ENCODE data around the gene ROBO3.

The ROBO3 gene

GRCh38 chr11:124867700-124868099 lies 2.5 kb downstream of the ROBO3 start:
- no peaks in the 10 kb centered on the region for H3K36me3 Mint-ChIP-seq (ENCODE audit: low read depth)
- no peak overlapping the region for H3K4me3 Mint-ChIP-seq
- no peak overlapping the region for H3K27ac Mint-ChIP-seq
- H3K4me1 Mint-ChIP-seq (ENCODE audit: low read depth) = peaks cover 28% of the 10 kb centered on the region
- peaks cover 85% of the 10 kb centered on the region for H3K27me3 Mint-ChIP-seq
- no peaks in the 10 kb centered on the region for H3K9me3 Mint-ChIP-seq

GRCh38 chr11:124868331-124869274 lies 3.4 kb downstream of the ROBO3 start:
- Mint-ChIP-seq H3K36me3 (ENCODE audit: low read depth) (no peaks in the 10 kb centered on the region), H3K4me3 (peak overlapping the region; percentile 7), H3K9me3 (no peaks in the 10 kb centered on the region), H3K27ac (no peak overlapping the region), H3K4me1 (ENCODE audit: low read depth) (peaks cover 25% of the 10 kb centered on the region), H3K27me3 (peaks cover 85% of the 10 kb centered on the region)

GRCh38 chr11:124869331-124869730 lies 4.1 kb downstream of the ROBO3 start:
- H3K9me3 Mint-ChIP-seq = no peaks in the 10 kb centered on the region
- peaks cover 23% of the 10 kb centered on the region for H3K4me1 Mint-ChIP-seq (ENCODE audit: low read depth)
- no peak overlapping the region for H3K4me3 Mint-ChIP-seq
- peaks cover 85% of the 10 kb centered on the region for H3K27me3 Mint-ChIP-seq
- no peaks in the 10 kb centered on the region for H3K36me3 Mint-ChIP-seq (ENCODE audit: low read depth)
- H3K27ac Mint-ChIP-seq = no peak overlapping the region

- no peaks in the 10 kb centered on the region for H3K36me3 Mint-ChIP-seq (ENCODE audit: low read depth)
- H3K27me3 Mint-ChIP-seq = peaks cover 79% of the 10 kb centered on the region
- H3K4me3 Mint-ChIP-seq = no peak overlapping the region
Measured at GRCh38 chr11:124869856-124870387, 4.7 kb downstream of the ROBO3 start.

GRCh38 chr11:124870430-124870829 lies 5.2 kb downstream of the ROBO3 start:
- Mint-ChIP-seq H3K4me1 (ENCODE audit: low read depth) (peaks cover 23% of the 10 kb centered on the region), H3K4me3 (no peak overlapping the region), H3K36me3 (ENCODE audit: low read depth) (no peaks in the 10 kb centered on the region)

More at GRCh38 chr11:124869856-124870387, 4.7 kb downstream of the ROBO3 start:
- no peaks in the 10 kb centered on the region for H3K9me3 Mint-ChIP-seq
- no peak overlapping the region for H3K27ac Mint-ChIP-seq
- peaks cover 23% of the 10 kb centered on the region for H3K4me1 Mint-ChIP-seq (ENCODE audit: low read depth)

GRCh38 chr11:124872280-124872679 lies 7.0 kb downstream of the ROBO3 start:
- Mint-ChIP-seq H3K27me3 (peaks cover 71% of the 10 kb centered on the region), H3K9me3 (no peaks in the 10 kb centered on the region), H3K36me3 (ENCODE audit: low read depth) (no peaks in the 10 kb centered on the region), H3K4me1 (ENCODE audit: low read depth) (peaks cover 17% of the 10 kb centered on the region), H3K27ac (no peak overlapping the region), H3K4me3 (no peak overlapping the region)

More at GRCh38 chr11:124870430-124870829, 5.2 kb downstream of the ROBO3 start:
- no peak overlapping the region for H3K27ac Mint-ChIP-seq
- H3K27me3 Mint-ChIP-seq = peaks cover 79% of the 10 kb centered on the region
- no peaks in the 10 kb centered on the region for H3K9me3 Mint-ChIP-seq

GRCh38 chr11:124872741-124873140 lies 7.5 kb downstream of the ROBO3 start:
- no peaks in the 10 kb centered on the region for H3K36me3 Mint-ChIP-seq (ENCODE audit: low read depth)
- H3K27me3 Mint-ChIP-seq = peaks cover 66% of the 10 kb centered on the region
- H3K4me3 Mint-ChIP-seq = no peak overlapping the region
- no peaks in the 10 kb centered on the region for H3K9me3 Mint-ChIP-seq
- peaks cover 21% of the 10 kb centered on the region for H3K4me1 Mint-ChIP-seq (ENCODE audit: low read depth)
- H3K27ac Mint-ChIP-seq = no peak overlapping the region

- peaks cover 54% of the 10 kb centered on the region for H3K27me3 Mint-ChIP-seq
- H3K27ac Mint-ChIP-seq = no peak overlapping the region
- H3K4me1 Mint-ChIP-seq (ENCODE audit: low read depth) = peaks cover 14% of the 10 kb centered on the region
- H3K36me3 Mint-ChIP-seq (ENCODE audit: low read depth) = no peaks in the 10 kb centered on the region
- H3K9me3 Mint-ChIP-seq = no peaks in the 10 kb centered on the region
- no peak overlapping the region for H3K4me3 Mint-ChIP-seq
Measured at GRCh38 chr11:124873951-124874350, 8.7 kb downstream of the ROBO3 start.

- H3K36me3 Mint-ChIP-seq (ENCODE audit: low read depth) = no peaks in the 10 kb centered on the region
- peaks cover 13% of the 10 kb centered on the region for H3K4me1 Mint-ChIP-seq (ENCODE audit: low read depth)
- H3K4me3 Mint-ChIP-seq = no peak overlapping the region
- H3K27me3 Mint-ChIP-seq = peaks cover 46% of the 10 kb centered on the region
- H3K27ac Mint-ChIP-seq = no peak overlapping the region
- no peaks in the 10 kb centered on the region for H3K9me3 Mint-ChIP-seq
Measured at GRCh38 chr11:124874571-124875255, 9.5 kb downstream of the ROBO3 start.

GRCh38 chr11:124875401-124875800 lies 10.2 kb downstream of the ROBO3 start:
- Mint-ChIP-seq H3K4me1 (ENCODE audit: low read depth) (peaks cover 13% of the 10 kb centered on the region), H3K9me3 (no peaks in the 10 kb centered on the region), H3K27ac (no peak overlapping the region), H3K36me3 (ENCODE audit: low read depth) (no peaks in the 10 kb centered on the region), H3K27me3 (peaks cover 39% of the 10 kb centered on the region), H3K4me3 (peak overlapping the region; percentile 60)

GRCh38 chr11:124875943-124876817 lies 10.9 kb downstream of the ROBO3 start:
- H3K27ac Mint-ChIP-seq = peak overlapping the region; percentile 82
- H3K27me3 Mint-ChIP-seq = peaks cover 33% of the 10 kb centered on the region
- no peaks in the 10 kb centered on the region for H3K9me3 Mint-ChIP-seq
- no peaks in the 10 kb centered on the region for H3K36me3 Mint-ChIP-seq (ENCODE audit: low read depth)
- peaks cover 13% of the 10 kb centered on the region for H3K4me1 Mint-ChIP-seq (ENCODE audit: low read depth)
- H3K4me3 Mint-ChIP-seq = peak overlapping the region; percentile 86

GRCh38 chr11:124876818-124877630 lies 11.8 kb downstream of the ROBO3 start:
- H3K9me3 Mint-ChIP-seq = no peaks in the 10 kb centered on the region
- peak overlapping the region; percentile 86 for H3K4me3 Mint-ChIP-seq
- H3K36me3 Mint-ChIP-seq (ENCODE audit: low read depth) = no peaks in the 10 kb centered on the region
- H3K4me1 Mint-ChIP-seq (ENCODE audit: low read depth) = peaks cover 13% of the 10 kb centered on the region
- peaks cover 26% of the 10 kb centered on the region for H3K27me3 Mint-ChIP-seq
- H3K27ac Mint-ChIP-seq = peak overlapping the region; percentile 82

GRCh38 chr11:124877631-124877909 lies 12.3 kb downstream of the ROBO3 start:
- H3K4me1 Mint-ChIP-seq (ENCODE audit: low read depth) = peaks cover 13% of the 10 kb centered on the region
- H3K27me3 Mint-ChIP-seq = peaks cover 21% of the 10 kb centered on the region
- H3K4me3 Mint-ChIP-seq = peak overlapping the region; percentile 86
- no peaks in the 10 kb centered on the region for H3K36me3 Mint-ChIP-seq (ENCODE audit: low read depth)
- no peaks in the 10 kb centered on the region for H3K9me3 Mint-ChIP-seq
- H3K27ac Mint-ChIP-seq = peak overlapping the region; percentile 82
